ENCODE measurements around the gene TENM3.

Gene TENM3

DNA sequence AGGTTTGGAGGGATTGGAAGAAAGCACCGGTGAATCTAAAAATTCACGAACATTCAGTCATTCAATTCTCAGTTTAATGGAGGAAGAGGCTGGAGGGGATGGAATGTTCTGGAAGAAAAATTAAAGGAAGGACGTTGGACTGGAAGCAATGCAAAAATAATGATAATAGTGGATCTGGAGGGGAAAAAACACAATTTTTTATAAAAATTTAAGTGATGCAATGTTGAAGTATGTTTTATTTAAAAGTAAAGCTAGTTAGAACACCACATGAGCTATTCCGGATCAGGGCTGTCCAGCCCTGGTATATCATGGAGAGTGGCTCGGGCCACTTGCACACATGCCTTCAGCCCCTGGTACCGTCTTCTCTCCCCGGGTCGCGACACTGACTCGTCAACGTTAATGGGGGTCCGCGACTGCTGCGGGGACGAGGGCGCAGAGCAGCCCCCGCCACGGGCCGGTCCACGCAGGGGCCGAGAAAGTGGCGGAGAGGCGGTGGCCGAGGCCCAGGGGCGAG lies 204.6 kb downstream of the TENM3 start:
- TF ChIP-seq, protein P1, sequence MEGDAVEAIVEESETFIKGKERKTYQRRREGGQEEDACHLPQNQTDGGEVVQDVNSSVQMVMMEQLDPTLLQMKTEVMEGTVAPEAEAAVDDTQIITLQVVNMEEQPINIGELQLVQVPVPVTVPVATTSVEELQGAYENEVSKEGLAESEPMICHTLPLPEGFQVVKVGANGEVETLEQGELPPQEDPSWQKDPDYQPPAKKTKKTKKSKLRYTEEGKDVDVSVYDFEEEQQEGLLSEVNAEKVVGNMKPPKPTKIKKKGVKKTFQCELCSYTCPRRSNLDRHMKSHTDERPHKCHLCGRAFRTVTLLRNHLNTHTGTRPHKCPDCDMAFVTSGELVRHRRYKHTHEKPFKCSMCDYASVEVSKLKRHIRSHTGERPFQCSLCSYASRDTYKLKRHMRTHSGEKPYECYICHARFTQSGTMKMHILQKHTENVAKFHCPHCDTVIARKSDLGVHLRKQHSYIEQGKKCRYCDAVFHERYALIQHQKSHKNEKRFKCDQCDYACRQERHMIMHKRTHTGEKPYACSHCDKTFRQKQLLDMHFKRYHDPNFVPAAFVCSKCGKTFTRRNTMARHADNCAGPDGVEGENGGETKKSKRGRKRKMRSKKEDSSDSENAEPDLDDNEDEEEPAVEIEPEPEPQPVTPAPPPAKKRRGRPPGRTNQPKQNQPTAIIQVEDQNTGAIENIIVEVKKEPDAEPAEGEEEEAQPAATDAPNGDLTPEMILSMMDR (IDR thresholded peaks at IDR 0.05; ENCODE audit: control extremely low read depth, extremely low read depth, low read depth, missing control alignments) = no peak
- POLR2A ChIA-PET = no interaction called here
- DNase-seq (ENCODE audit: extremely low spot score) = no peak
- CTCF ChIA-PET = no interaction called here

- ChIA-PET CTCF (no interaction called here), POLR2A (no interaction called here)
- peak; percentile 44 for DNase-seq (ENCODE audit: extremely low spot score)
- TF ChIP-seq, protein P1 (IDR thresholded peaks at IDR 0.05; ENCODE audit: control extremely low read depth, extremely low read depth, low read depth, missing control alignments) = no peak
Measured at GRCh38 chr4:182448281-182449151, 205.3 kb downstream of the TENM3 start.

DNA sequence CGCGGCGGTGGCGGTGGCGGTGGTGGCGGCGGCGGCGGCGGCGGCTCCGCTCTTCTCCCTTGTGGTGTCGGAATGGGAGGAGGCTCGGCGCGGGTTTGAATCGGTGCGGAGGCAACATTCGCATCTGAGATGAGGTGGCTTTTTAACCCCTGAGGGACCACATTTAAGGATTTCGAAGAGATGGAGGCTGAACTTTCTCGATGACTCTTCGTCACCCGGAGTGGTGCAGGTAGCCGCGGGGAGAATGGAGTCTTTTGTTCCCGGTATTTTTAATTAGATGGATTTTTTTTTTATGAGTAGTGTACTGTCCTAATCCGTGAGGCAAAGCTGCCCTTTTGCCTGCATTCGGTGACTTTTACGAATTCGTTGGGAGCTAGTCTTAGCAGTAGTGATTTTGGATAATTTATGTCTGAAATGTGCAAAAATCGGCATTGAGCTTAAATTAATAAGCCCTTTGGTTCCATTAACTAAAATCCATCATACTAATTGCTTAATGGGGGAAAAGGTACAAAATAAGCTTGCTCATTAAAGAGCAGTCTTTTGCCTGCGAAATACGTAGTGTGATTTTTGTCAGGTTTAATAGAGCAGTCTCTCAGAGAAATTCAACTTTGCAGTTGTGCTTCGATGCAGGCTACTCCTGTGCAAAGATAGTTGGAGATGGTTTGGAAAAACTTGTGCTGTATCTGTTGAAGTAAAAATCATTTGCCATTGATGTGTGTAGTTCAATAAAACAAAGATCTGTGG lies 206.2 kb downstream of the TENM3 start:
- TF ChIP-seq, protein P1 (IDR thresholded peaks at IDR 0.05; ENCODE audit: control extremely low read depth, extremely low read depth, low read depth, missing control alignments) = no peak
- ChIA-PET POLR2A (no interaction called here), CTCF (no interaction called here)
- DNase-seq (ENCODE audit: extremely low spot score) = no peak

DNA sequence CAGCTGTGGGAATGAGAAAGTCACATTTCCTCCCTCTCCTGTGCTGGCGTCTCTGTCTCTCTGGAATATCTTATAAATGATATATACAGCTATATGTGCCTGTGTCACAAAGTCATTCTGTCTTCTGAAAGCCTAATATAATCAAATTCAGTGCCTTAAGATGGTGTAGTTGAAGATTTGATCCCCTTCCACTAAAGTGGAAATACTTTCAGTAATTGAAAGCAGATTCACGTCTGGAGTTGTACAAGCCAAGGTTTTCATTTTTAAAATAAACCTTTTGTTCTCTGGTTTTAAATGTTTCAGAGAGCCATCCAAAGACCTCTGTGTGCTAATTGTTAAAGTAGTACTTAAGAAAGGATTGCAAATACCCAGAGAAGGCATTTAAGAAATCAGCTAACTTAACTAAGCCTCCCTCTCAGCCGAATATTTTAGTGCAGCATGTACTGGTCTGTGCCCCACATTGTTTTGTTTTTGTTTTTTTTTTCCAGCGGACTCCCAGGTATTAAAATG lies 206.8 kb downstream of the TENM3 start:
- no peak for DNase-seq (ENCODE audit: extremely low spot score)
- TF ChIP-seq, protein P1 (IDR thresholded peaks at IDR 0.05; ENCODE audit: control extremely low read depth, extremely low read depth, low read depth, missing control alignments) = no peak
- ChIA-PET CTCF (no interaction called here), POLR2A (no interaction called here)

DNA sequence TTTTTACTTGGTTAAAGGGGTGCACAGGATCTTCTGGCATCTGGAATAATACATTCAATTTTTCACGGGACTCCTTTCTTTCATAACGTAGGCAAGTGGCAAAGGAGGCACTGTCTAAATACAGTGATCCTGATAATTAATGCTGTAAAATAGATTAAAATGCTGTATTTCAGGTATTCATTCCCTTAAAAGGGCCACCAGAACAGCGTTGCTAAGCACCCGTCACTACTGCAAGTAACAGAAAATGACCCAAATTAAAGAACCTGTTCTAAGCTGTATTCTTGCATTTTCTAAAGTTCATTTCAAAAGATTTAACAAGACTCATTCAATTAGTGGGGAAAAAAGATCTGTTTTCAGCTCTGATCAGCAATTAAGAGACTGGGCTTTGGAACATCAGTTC lies 208.2 kb downstream of the TENM3 start:
- TF ChIP-seq, protein P1 (IDR thresholded peaks at IDR 0.05; ENCODE audit: control extremely low read depth, extremely low read depth, low read depth, missing control alignments) = no peak
- CTCF ChIA-PET = no interaction called here
- POLR2A ChIA-PET = no interaction called here
- no peak for DNase-seq (ENCODE audit: extremely low spot score)

DNA sequence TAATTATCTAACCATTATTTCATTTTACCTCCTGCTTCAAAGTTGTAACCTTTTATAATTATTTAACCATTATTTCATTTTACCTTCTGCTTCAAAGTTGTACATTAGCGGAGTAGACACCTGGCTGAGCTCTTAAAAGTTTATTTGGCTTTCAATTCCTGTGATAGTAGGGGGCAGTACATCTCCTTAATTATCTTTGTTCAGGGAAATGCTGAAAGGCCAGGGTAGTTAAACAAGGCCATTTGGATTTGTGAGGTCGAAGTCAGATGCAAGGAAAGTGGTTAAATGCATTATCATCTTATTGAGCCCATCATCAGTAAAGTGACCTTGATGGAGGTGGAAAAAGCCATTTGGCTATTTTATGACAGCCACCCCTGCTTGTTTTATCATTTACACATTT lies 210.6 kb downstream of the TENM3 start:
- no peak for DNase-seq (ENCODE audit: extremely low spot score)
- CTCF ChIA-PET = interaction anchor here (1.3 kb wide), 1 partner anchor 23 kb away, joined by 4 read pairs; no protein-coding TSS in a partner anchor
- POLR2A ChIA-PET = no interaction called here
- TF ChIP-seq, protein P1 (IDR thresholded peaks at IDR 0.05; ENCODE audit: control extremely low read depth, extremely low read depth, low read depth, missing control alignments) = no peak

Measured in GM10248 (cell line).